GM23338 (cell line): ENCODE data around the gene GCDH. TPM values are rescaled to one million over a fixed set of nuclear protein-coding genes. Genes with fewer than 3 reads are reported as not detected.

ENCODE experiments used
- ATAC-seq: fragments of 200-7000 bp; cut with Tn5 transposase; 3 replicates; pipeline ENCODE4 v1.9.1; 2020
- DNase-seq: peaks from one replicate; pipeline ENCODE4 v3.0.0-alpha.2; 2015; ENCODE audit warnings: low spot score
- H2AFZ ChIP-seq: fragments of 200-600 bp; sonication (generic); 2 replicates; pipeline ENCODE4 v1.8.0; 2016; ENCODE audit warnings: antibody characterized with exemption, mild to moderate bottlenecking, moderate library complexity
- H3F3A ChIP-seq: fragments of 200-600 bp; sonication (generic); replicated peaks from 2 replicates; pipeline ENCODE4 v1.8.0; 2017; ENCODE audit warnings: antibody characterized with exemption, mixed run types, low read depth
- H3K27ac ChIP-seq: fragments of 200-600 bp; sonication (generic); 2 replicates; pipeline ENCODE4 v1.6.1; 2016; ENCODE audit warnings: low read depth
- H3K27me3 ChIP-seq: fragments of 200-600 bp; sonication (generic); 2 replicates; pipeline ENCODE4 v1.8.0; 2016; ENCODE audit warnings: mild to moderate bottlenecking, mixed run types, moderate library complexity; ENCODE audit not compliant: insufficient read depth
- H3K36me3 ChIP-seq: fragments of 200-600 bp; sonication (generic); 2 replicates; pipeline ENCODE4 v1.8.0; 2016; ENCODE audit warnings: mild to moderate bottlenecking; ENCODE audit not compliant: insufficient read depth
- H3K4me1 ChIP-seq: fragments of 200-600 bp; sonication (generic); 2 replicates; pipeline ENCODE4 v1.8.0; 2016; ENCODE audit warnings: mild to moderate bottlenecking, moderate library complexity; ENCODE audit not compliant: insufficient read depth
- H3K4me2 ChIP-seq: fragments of 200-600 bp; sonication (generic); 2 replicates; pipeline ENCODE4 v1.7.1; 2017; ENCODE audit warnings: mixed run types
- H3K4me3 ChIP-seq: fragments of 200-600 bp; sonication (generic); 2 replicates; pipeline ENCODE4 v1.6.1; 2016; ENCODE audit warnings: mixed run types
- H3K79me2 ChIP-seq: fragments of 200-600 bp; sonication (generic); replicated peaks from 2 replicates; pipeline ENCODE4 v1.8.0; 2017; ENCODE audit warnings: mild to moderate bottlenecking; ENCODE audit not compliant: insufficient read depth
- H3K9me2 ChIP-seq: fragments of 200-600 bp; sonication (generic); 2 replicates; pipeline ENCODE4 v1.8.0; 2017; ENCODE audit not compliant: insufficient read depth
- H4K20me1 ChIP-seq: fragments of 200-600 bp; sonication (generic); replicated peaks from 2 replicates; pipeline ENCODE4 v1.8.0; 2017; ENCODE audit warnings: mild to moderate bottlenecking; ENCODE audit not compliant: insufficient read depth
- H3K27ac Mint-ChIP-seq: 2 replicates; pipeline ENCODE4 v1.8.0; 2020; ENCODE audit warnings: inconsistent platforms, mild to moderate bottlenecking, moderate library complexity, mixed read lengths
- H3K27me3 Mint-ChIP-seq: 3 replicates; pipeline ENCODE4 v1.8.0; 2022; ENCODE audit warnings: low read depth, mild to moderate bottlenecking, moderate library complexity, mixed read lengths, inconsistent platforms; ENCODE audit not compliant: insufficient read depth, poor library complexity
- H3K36me3 Mint-ChIP-seq: 3 replicates; pipeline ENCODE4 v1.8.0; 2021; ENCODE audit warnings: low read depth, mild to moderate bottlenecking, inconsistent platforms, moderate library complexity, mixed read lengths
- H3K4me1 Mint-ChIP-seq: 3 replicates; pipeline ENCODE4 v1.8.0; 2020; ENCODE audit warnings: mild to moderate bottlenecking, inconsistent platforms, mixed read lengths
- H3K4me3 Mint-ChIP-seq: 3 replicates; pipeline ENCODE4 v1.8.0; 2021; ENCODE audit warnings: moderate library complexity, mild to moderate bottlenecking, inconsistent platforms, mixed read lengths
- H3K9me3 Mint-ChIP-seq: 3 replicates; pipeline ENCODE4 v1.8.0; 2020; ENCODE audit warnings: moderate library complexity, mild to moderate bottlenecking, inconsistent platforms, mixed read lengths
- CREB1 ChIP-seq: fragments of 250-450 bp; sonication (Bioruptor Pico); IDR thresholded peaks from 2 replicates; pipeline ENCODE4 v1.5.0; 2020; ENCODE audit warnings: low read depth, mild to moderate bottlenecking, moderate library complexity
- CTCF ChIP-seq, 2 experiments: fragments of 200-600 bp in 1 of 2; sonication (generic) in 1 of 2; conservative IDR thresholded peaks; 2 replicates each; pipeline versions ENCODE4 v1.5.1 to v1.6.1; 2016 to 2017; ENCODE audit warnings: antibody characterized with exemption in 2 of 2, low read depth in 2 of 2, mild to moderate bottlenecking in 2 of 2, moderate library complexity in 1 of 2
- ETS1 ChIP-seq: IDR thresholded peaks from 2 replicates; pipeline ENCODE4 v1.6.1; 2016; ENCODE audit warnings: antibody characterized with exemption
- EZH2 ChIP-seq: fragments of 200-600 bp; sonication (generic); IDR thresholded peaks from one replicate; pipeline ENCODE4 v1.8.0; 2017; ENCODE audit warnings: antibody characterized with exemption, mild to moderate bottlenecking, low read depth; ENCODE audit not compliant: unreplicated experiment
- EZH2phosphoT487 ChIP-seq: fragments of 200-600 bp; sonication (generic); IDR thresholded peaks from one replicate; pipeline ENCODE4 v1.8.1; 2018; ENCODE audit warnings: antibody characterized with exemption; ENCODE audit not compliant: unreplicated experiment
- POLR2AphosphoS5 ChIP-seq: IDR thresholded peaks from 2 replicates; pipeline ENCODE4 v1.6.1; 2016; ENCODE audit warnings: antibody characterized with exemption, low read depth
- STAT1 ChIP-seq: IDR thresholded peaks from one replicate; pipeline ENCODE4 v1.6.1; 2016; ENCODE audit warnings: antibody characterized with exemption; ENCODE audit not compliant: unreplicated experiment
- ZNF114 ChIP-seq: fragments of 250-450 bp; sonication (Bioruptor Pico); IDR thresholded peaks from 2 replicates; pipeline ENCODE4 v1.5.0; 2020; ENCODE audit warnings: mild to moderate bottlenecking, moderate library complexity
- ZNF331 ChIP-seq: fragments of 250-450 bp; sonication (Bioruptor Pico); IDR thresholded peaks from 2 replicates; pipeline ENCODE4 v1.5.0; 2020; ENCODE audit warnings: low read depth, mild to moderate bottlenecking, moderate library complexity
- polyA plus RNA-seq: library from polyadenylated mRNA; unstranded; fragments of >200 nt; fragmentation: Nextera tagmentation; extraction: Ambion mirVana; gene quantifications from 2 replicates; pipeline ENCODE4 v1.2.1, GENCODE V29; 2016
- total RNA-seq: library from RNA; depleted of rRNA; stranded (reverse); fragments of >200 nt; shearing (Covaris generic); gene quantifications from 2 replicates; pipeline ENCODE4 v1.2.3, GENCODE V29; 2014

GCDH gene
- total and polyA plus RNA-seq, 2 experiments from 2014 or later, result 54.1 to 99.8 TPM

GRCh38 chr19:12937927-12938778 is 47.2 kb downstream of the GCDH start, which contains the start of gene CALR (continued):
- peak; percentile 96 for TF ChIP-seq POLR2AphosphoS5
- peak; percentile 65 for TF ChIP-seq CREB1
- no peak for TF ChIP-seq EZH2phosphoT487
- TF ChIP-seq ZNF331 (CRISPR knock-in tag), result no peak
- TF ChIP-seq STAT1, result no peak
- TF ChIP-seq ZNF114 (CRISPR knock-in tag), result no peak
- 0 out of 2 replicates have a peak, but pooled peaks have one; percentile 24 for TF ChIP-seq ETS1
- no peak for TF ChIP-seq CTCF (conservative IDR thresholded peaks at IDR 0.05; ENCODE audit: low read depth in 2 of 2)
- TF ChIP-seq EZH2, result no peak

GRCh38 chr19:12938779-12939601 is 48.0 kb downstream of the GCDH start:
- Histone ChIP-seq H2AFZ (no peak overlapping the region), H3K9me2 (no peaks in the 10 kb centered on the region), H3K4me2 (peak overlapping the region; percentile 96), H3F3A (peaks cover 62% of the 10 kb centered on the region), H3K79me2 (peaks cover 32% of the 10 kb centered on the region), H3K4me3 (peak overlapping the region; percentile 99), H3K27me3 (no peaks in the 10 kb centered on the region), H3K36me3 (peaks cover 48% of the 10 kb centered on the region), H3K4me1 (peaks cover 22% of the 10 kb centered on the region), H3K27ac (peak overlapping the region; percentile 66), H4K20me1 (peaks cover 33% of the 10 kb centered on the region)
- Mint-ChIP-seq H3K4me1 (peaks cover 30% of the 10 kb centered on the region), H3K4me3 (peak overlapping the region; percentile 99), H3K36me3 (peaks cover 57% of the 10 kb centered on the region), H3K27ac (peak overlapping the region; percentile 80), H3K27me3 (peaks cover 16% of the 10 kb centered on the region), H3K9me3 (no peaks in the 10 kb centered on the region)
- DNase-seq, result no peak
- no peak; the same call in 1 of the 2 replicates for TF ChIP-seq POLR2AphosphoS5
- TF ChIP-seq CTCF (conservative IDR thresholded peaks at IDR 0.05; ENCODE audit: low read depth in 2 of 2), result 0 out of 4 replicates have a peak, but pooled peaks of 1 of the 2 experiments have one; percentile 16
- ATAC-seq, result peak; percentile 6
